NCI-H1092 (cell line): ENCODE data around the gene RNH1.

ENCODE experiments used
- DNase-seq: peaks from one replicate; lab custom pipeline; 2025; lab: John Stamatoyannopoulos, UW

The RNH1 gene

GRCh38 chr11:499201-500076, 7.6 kb downstream of the RNH1 start:
- no peak for DNase-seq

- no peak for DNase-seq
These were observed 8.5 kb downstream of the RNH1 start for GRCh38 chr11:498297-499181.

- no peak for DNase-seq
These were observed 9.3 kb downstream of the RNH1 start for GRCh38 chr11:497565-498296.

- no peak for DNase-seq
These were observed 10.0 kb downstream of the RNH1 start for GRCh38 chr11:496834-497564.

GRCh38 chr11:495537-495931, 11.5 kb downstream of the RNH1 start:
- DNase-seq: no peak

GRCh38 chr11:494761-495536, 12.1 kb downstream of the RNH1 start:
- DNase-seq: no peak

GRCh38 chr11:492427-493226, 14.4 kb downstream of the RNH1 start:
- no peak for DNase-seq

GRCh38 chr11:491358-491757, 15.7 kb downstream of the RNH1 start:
- DNase-seq: no peak

GRCh38 chr11:490930-491260, 16.1 kb downstream of the RNH1 start:
- no peak for DNase-seq

GRCh38 chr11:490186-490929, 16.7 kb downstream of the RNH1 start:
- no peak for DNase-seq

- no peak for DNase-seq
These were observed 17.3 kb downstream of the RNH1 start for GRCh38 chr11:489610-490185.

- no peak for DNase-seq
These were observed 18.1 kb downstream of the RNH1 start for GRCh38 chr11:488992-489391.

GRCh38 chr11:488579-488978, 18.5 kb downstream of the RNH1 start:
- DNase-seq: no peak

- no peak for DNase-seq
These were observed 19.0 kb downstream of the RNH1 start for GRCh38 chr11:488062-488461.

- DNase-seq: no peak
These were observed 19.4 kb downstream of the RNH1 start for GRCh38 chr11:487571-488021.

- DNase-seq: no peak
These were observed 20.9 kb downstream of the RNH1 start for GRCh38 chr11:486189-486588.

GRCh38 chr11:484616-485015, 22.4 kb downstream of the RNH1 start:
- no peak for DNase-seq

- no peak for DNase-seq
These were observed 27.7 kb downstream of the RNH1 start for GRCh38 chr11:479311-479710.
